H1 (cell line): ENCODE data around the gene C3orf20. TPM values are rescaled to one million over a fixed set of nuclear protein-coding genes. Genes with fewer than 3 reads are reported as not detected.

Experiments
- ASH2L ChIP-seq: fragments of 200-600, 300-600 bp; sonication (generic); IDR thresholded peaks from one replicate; pipeline ENCODE4 v1.7.1; 2017; ENCODE audit warnings: low read length
- CHD7 ChIP-seq: fragments of 300-600 bp; sonication (generic); IDR thresholded peaks from 2 replicates; pipeline ENCODE4 v1.7.1; 2012; ENCODE audit warnings: low read length, moderate library complexity, mild to moderate bottlenecking, inconsistent platforms; ENCODE audit not compliant: insufficient replicate concordance
- SAP30 ChIP-seq: fragments of 300-600 bp; sonication (generic); IDR thresholded peaks from 2 replicates; pipeline ENCODE4 v1.7.1; 2012; ENCODE audit warnings: low read length, moderate library complexity, mild to moderate bottlenecking, inconsistent platforms; ENCODE audit not compliant: insufficient read depth, insufficient replicate concordance
- SP1 ChIP-seq: IDR thresholded peaks from 2 replicates; pipeline ENCODE4 v1.6.1; 2011; ENCODE audit warnings: low read depth, low read length
- polyA plus RNA-seq, 7 experiments: library from polyadenylated mRNA; depleted of rRNA in 3 of 7; stranded (reverse) in 5 of 7; unstranded in 2 of 7; fragments of >200 nt in 5 of 7; fragments of 200-250 nt in 2 of 7; gene quantifications; 1 replicate in 5 of 7; 2 replicates in 1 of 7; 4 replicates in 1 of 7; pipeline versions ENCODE4 v1.2.1 to v1.2.3, GENCODE V29; 2011 to 2013; ENCODE audit warnings: missing spikeins in 2 of 7, mixed read lengths in 2 of 7
- total RNA-seq: library from RNA; stranded (reverse); fragmentation: NEBNext Ultra II Directional; extraction: Animal tissue kit (Norgen Biotek cat#: 25700); gene quantifications from 2 replicates; pipeline ENCODE4 v1.2.1, GENCODE V29; 2021

C3orf20 gene
- total and polyA plus RNA-seq, 2 of the 8 experiments (the other 6 are each of a cell fraction or from before 2014, with no cell fraction given) = not detected

GRCh38 chr3:14797731-14798130 is 122.8 kb downstream of the C3orf20 start (continued):
- TF ChIP-seq CHD7 = no peak
- TF ChIP-seq SP1 = no peak
- no peak for TF ChIP-seq SAP30
- TF ChIP-seq ASH2L = no peak
